ENCODE results near the gene SMPD1.

GRCh38 chr11:6397636-6398035, 7.4 kb downstream of the SMPD1 start:
- TF ChIP-seq CTCF (conservative IDR thresholded peaks at IDR 0.05; ENCODE audit: low read depth in 2 of 2) (no peak), POLR2AphosphoS5 (IDR thresholded peaks at IDR 0.05; ENCODE audit: low read depth) (no peak), EZH2 (IDR thresholded peaks at IDR 0.05; ENCODE audit: low read depth, unreplicated experiment) (no peak), STAT1 (IDR thresholded peaks at IDR 0.05; ENCODE audit: unreplicated experiment) (no peak), ZNF331 (CRISPR knock-in tag; IDR thresholded peaks at IDR 0.05; ENCODE audit: low read depth) (no peak)
- TF ChIP-seq, protein P1, sequence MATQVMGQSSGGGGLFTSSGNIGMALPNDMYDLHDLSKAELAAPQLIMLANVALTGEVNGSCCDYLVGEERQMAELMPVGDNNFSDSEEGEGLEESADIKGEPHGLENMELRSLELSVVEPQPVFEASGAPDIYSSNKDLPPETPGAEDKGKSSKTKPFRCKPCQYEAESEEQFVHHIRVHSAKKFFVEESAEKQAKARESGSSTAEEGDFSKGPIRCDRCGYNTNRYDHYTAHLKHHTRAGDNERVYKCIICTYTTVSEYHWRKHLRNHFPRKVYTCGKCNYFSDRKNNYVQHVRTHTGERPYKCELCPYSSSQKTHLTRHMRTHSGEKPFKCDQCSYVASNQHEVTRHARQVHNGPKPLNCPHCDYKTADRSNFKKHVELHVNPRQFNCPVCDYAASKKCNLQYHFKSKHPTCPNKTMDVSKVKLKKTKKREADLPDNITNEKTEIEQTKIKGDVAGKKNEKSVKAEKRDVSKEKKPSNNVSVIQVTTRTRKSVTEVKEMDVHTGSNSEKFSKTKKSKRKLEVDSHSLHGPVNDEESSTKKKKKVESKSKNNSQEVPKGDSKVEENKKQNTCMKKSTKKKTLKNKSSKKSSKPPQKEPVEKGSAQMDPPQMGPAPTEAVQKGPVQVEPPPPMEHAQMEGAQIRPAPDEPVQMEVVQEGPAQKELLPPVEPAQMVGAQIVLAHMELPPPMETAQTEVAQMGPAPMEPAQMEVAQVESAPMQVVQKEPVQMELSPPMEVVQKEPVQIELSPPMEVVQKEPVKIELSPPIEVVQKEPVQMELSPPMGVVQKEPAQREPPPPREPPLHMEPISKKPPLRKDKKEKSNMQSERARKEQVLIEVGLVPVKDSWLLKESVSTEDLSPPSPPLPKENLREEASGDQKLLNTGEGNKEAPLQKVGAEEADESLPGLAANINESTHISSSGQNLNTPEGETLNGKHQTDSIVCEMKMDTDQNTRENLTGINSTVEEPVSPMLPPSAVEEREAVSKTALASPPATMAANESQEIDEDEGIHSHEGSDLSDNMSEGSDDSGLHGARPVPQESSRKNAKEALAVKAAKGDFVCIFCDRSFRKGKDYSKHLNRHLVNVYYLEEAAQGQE (IDR thresholded peaks at IDR 0.05; ENCODE audit: unreplicated experiment) = no peak
- TF ChIP-seq, protein P2, sequence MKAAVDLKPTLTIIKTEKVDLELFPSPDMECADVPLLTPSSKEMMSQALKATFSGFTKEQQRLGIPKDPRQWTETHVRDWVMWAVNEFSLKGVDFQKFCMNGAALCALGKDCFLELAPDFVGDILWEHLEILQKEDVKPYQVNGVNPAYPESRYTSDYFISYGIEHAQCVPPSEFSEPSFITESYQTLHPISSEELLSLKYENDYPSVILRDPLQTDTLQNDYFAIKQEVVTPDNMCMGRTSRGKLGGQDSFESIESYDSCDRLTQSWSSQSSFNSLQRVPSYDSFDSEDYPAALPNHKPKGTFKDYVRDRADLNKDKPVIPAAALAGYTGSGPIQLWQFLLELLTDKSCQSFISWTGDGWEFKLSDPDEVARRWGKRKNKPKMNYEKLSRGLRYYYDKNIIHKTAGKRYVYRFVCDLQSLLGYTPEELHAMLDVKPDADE (IDR thresholded peaks at IDR 0.05) = no peak

Data from GM23338 (cell line).